Urothelium cell line (cell line): ENCODE measurements around the gene SAMSN1.

ENCODE experiments used
- DNase-seq: peaks from one replicate; pipeline ENCODE4 v3.0.0; 2011; ENCODE audit warnings: low spot score, mixed read lengths
- FAIRE-seq: peaks from 2 replicates; lab custom pipeline; 2011; peaks lifted over from hg19 to GRCh38; lab: Jason Lieb, UNC

Gene SAMSN1

GRCh38 chr21:14545906-14546480, at the start of gene SAMSN1:
Gene SAMSN1 (minus strand): TSS chr21:14546315. CDS start chr21:14546261, 54 bp downstream.
- FAIRE-seq (no peak), DNase-seq (no peak)

GRCh38 chr21:14595449-14595848, 49.3 kb upstream of the SAMSN1 start:
- DNase-seq (no peak), FAIRE-seq (no peak)

- no peak for FAIRE-seq
- no peak for DNase-seq
Measured at GRCh38 chr21:14594967-14595366, 48.9 kb upstream of the SAMSN1 start.

DNA sequence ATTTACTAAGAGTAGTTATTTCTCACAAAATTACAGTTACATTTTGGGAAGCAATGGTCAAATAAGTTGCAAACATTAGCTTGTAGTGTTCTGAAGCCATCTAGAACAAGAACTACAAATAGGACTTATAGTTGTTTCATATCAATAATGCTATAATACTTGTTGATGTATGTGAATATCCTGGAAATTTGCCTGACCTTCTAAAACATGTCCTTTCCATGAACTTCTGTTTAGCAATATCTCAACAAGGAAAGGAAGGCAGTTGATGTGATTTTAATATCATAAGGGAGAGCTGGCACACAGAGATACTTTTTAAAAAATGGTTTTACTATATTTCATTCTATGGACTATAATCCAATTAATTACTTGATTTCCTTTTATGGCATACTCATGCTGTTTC, 47.1 kb upstream of the SAMSN1 start:
- no peak for FAIRE-seq
- no peak for DNase-seq

DNA sequence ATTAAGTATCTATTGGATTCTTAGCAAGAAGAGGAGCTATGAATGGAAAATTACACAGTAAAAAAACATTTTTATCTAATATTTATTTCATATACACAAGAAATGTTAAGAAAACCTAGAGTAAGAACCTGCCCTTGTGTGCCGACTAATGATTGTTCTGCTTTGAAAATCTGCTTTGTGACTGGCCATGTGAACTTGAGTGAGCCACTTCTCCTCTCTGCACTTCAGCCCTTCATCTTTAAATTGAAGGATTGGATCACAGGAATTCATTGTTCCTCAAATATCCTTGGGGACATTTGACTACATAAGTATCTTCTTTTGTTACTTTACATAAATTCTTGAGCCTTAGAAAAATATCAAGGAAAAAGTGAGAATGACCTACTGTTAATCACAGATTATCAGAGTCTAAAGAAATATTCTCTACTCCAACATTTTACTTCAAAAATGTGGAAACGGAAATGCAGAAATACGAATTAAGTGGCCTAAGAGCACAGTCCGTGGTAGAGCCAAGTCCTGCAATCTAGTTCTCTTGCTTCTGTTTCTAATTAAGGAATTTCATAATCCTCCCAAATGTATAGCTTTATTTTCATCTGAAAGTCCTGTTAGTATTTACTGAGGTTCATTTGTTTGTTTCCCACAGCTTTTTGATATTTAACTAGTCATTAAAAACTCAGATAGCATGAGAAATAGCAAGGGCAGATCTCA, 46.3 kb upstream of the SAMSN1 start:
- FAIRE-seq (no peak), DNase-seq (no peak)

DNA sequence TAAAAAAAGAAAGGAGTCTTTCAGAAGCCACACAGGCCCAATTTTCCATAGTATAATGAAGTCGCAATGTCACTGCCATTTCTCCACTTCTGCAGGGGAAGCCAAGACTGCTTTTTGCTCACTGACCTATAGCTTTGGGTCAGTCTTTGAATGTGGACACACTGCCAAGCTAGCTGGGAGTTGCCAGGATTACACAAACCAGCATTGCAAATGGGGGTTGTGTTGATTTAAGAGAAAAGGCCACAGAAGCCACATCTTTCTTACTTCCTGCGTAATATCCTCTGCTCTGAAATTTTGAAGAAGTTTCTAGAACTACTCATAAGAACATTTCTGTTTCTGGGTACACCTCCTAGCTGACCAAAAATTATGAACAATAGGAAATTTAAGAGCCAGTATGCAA, 45.8 kb upstream of the SAMSN1 start:
- DNase-seq (no peak), FAIRE-seq (no peak)

DNA sequence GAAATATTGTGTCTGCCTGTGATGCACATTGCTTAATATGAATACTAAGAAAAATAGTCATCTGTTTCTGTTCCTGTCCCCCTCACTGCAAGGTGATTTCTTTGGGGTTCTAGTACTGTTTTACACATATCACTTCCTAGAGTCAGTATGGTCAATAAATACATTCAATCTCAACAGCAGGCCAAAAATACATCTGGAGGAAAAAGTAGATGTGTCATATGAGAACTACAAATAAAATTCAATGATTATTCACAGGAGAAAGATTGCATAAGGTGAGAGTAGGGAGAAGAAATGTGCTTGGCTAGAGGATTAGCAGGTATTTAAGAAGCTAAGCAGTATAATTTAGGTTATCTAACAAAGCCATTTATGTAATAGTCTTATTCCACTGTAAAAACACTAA, 45.3 kb upstream of the SAMSN1 start:
- DNase-seq (no peak), FAIRE-seq (no peak)

GRCh38 chr21:14589855-14590563, 43.9 kb upstream of the SAMSN1 start:
- DNase-seq (no peak), FAIRE-seq (no peak)

DNA sequence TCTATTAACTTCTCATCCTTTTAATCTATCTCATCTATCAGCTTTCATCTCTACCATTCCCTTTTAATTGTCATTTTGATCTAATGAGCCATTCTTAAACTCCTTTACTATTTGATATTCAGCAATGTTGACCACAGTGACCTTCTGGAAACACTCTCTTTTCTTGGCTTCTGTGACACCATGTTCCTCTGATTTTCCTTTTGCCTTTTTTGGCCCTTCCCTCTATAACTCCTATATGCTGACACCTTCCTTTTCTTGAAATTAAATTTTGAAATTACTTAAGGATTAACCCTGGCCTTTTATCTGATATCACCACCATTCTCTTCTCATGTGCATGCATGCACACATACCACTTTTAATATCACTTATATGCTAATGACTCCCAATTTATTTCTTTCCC, 41.2 kb upstream of the SAMSN1 start:
- FAIRE-seq: no peak
- no peak for DNase-seq

GRCh38 chr21:14585122-14585521, 39.0 kb upstream of the SAMSN1 start:
- no peak for DNase-seq
- FAIRE-seq: no peak

- FAIRE-seq (no peak), DNase-seq (no peak)
Measured at GRCh38 chr21:14584357-14585095, 38.4 kb upstream of the SAMSN1 start.

- no peak for DNase-seq
Measured at GRCh38 chr21:14583629-14584255, 37.6 kb upstream of the SAMSN1 start.

DNA sequence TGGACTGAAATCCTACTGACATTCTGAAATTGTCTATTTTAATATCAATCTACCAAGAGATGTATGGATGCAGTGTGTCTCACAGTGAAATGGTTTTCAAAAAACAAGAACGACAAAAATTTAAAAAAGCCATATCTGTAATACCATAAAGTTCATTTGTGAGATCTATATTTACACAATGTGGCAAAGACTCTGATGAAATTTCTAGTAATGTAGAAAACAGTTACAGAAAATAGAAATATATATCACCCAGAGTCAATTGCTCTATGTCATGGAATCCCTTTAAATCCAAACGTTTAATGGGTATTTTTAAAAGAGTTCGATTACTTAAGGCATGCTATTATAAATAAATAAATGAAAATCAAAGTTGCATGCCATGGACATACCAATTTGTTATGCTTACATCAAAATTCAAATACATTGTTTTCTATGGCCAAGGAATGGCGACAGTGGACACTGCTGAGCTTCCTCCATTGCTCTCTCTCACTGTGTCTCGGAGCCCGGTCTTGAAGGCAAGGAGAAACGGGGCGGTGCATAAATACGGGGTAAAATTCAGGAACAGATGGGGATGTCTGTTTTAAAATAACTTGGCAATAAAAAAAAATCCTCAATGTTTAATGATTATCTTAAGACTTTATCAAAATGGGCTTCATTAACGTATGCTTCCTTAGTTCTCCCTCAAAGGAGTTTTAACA, 37.0 kb upstream of the SAMSN1 start:
- FAIRE-seq (no peak), DNase-seq (no peak)

More at GRCh38 chr21:14583629-14584255, 37.6 kb upstream of the SAMSN1 start:
- FAIRE-seq: no peak

DNA sequence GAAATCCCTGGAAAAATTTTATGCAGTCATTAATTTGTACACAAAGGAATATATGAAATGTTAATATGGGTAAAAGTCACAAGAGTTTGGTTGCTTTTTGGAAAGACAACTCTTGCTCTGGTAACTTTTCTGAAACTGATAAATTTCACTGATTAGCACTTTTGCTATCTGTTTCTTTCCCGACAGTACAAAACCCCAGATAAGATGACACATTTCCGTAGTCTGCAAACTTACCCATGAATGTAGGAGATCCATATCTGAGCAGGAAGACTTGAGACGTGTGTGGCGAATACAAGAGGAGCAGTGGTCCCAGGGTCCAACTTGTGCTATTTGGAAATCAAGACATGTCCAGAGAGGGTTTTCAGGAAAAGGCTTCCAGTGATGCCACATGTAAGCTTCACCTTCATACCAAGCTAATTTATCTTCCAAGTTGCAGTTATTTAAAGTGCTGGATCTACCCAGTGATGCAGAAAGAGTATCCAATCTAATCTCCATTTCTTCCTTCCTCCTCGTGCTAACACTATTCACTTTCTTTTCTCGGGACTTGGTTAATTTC, 35.9 kb upstream of the SAMSN1 start:
- DNase-seq (no peak), FAIRE-seq (no peak)

- no peak for FAIRE-seq
- DNase-seq: no peak
Measured at GRCh38 chr21:14573244-14573643, 27.1 kb upstream of the SAMSN1 start.

DNA sequence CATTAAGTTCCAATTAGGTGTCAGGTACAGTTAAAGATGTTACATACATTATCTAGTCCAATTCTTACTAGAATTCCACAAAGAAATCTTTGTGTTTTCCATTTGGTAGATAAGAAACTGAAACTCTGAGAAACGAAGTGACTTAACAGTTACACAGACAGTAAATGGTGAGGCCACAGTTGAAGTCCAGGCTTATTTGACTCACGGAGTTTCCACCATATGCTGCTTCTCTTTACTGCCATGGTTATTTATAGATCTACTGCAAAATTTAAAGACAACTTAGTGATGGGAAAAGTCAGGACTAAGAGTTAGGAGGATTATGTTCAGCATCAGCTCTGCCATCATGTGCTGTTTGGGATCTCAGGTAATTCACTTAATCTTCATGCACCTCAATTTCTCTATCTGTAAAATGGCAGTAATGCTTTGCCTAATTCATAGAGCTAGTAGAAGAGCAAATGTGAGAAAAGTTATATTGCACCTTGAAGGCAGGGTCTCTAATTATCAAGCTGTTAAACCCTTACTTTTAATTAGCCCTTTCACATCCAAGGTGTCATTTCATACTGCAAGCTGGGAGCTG, 26.2 kb upstream of the SAMSN1 start:
- FAIRE-seq (no peak), DNase-seq (no peak)

DNA sequence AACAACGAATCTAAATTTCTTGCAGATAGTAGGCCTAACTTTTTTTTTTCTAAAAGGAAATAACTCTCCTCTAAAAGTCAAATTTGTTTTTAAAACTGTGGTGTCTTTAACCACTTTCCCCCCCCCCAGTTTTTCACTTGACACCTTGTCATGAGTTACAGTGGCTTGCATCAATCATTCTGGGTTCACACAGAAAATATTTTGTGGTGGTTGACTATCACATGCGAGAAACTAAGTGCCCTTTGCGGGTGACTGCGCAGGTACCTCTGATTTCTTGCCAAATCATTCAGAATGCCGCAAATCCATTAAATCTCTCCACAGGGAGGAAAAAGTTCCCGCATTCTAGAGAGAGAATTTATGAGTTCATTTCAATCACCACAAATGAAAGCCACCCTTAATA, 23.8 kb upstream of the SAMSN1 start:
- DNase-seq (no peak), FAIRE-seq (no peak)

- FAIRE-seq: no peak
Measured at GRCh38 chr21:14569026-14569621, 23.0 kb upstream of the SAMSN1 start.

More at GRCh38 chr21:14569026-14569621, 23.0 kb upstream of the SAMSN1 start:
- DNase-seq: no peak
